HG03460 (cell line): ENCODE results near the gene TNP1.

Source experiments
- ATAC-seq: cut with Tn5 transposase; IDR thresholded peaks from one replicate; pipeline ENCODE4 v1.9.1; 2021; ENCODE audit not compliant: unreplicated experiment

Gene TNP1

DNA sequence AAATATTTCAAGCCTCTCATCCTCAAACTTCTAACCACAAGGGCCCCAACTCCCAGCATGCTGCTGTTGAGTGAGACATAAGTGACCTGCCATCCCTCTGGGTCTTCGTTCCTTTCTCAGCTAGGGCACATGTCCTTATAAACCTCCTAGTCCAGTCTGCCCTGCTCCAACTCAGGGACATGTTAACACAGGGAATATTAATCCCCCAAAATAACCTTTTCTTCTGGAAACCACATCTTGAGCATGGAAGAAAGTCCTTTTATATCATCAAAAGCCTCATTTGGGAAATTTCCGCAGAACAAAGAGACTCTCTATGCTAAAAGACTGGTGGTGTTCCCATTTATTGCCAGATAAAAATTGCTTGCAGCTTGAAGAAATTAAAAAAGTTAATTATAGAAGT is 14.4 kb downstream of the TNP1 start:
- no peak for ATAC-seq

DNA sequence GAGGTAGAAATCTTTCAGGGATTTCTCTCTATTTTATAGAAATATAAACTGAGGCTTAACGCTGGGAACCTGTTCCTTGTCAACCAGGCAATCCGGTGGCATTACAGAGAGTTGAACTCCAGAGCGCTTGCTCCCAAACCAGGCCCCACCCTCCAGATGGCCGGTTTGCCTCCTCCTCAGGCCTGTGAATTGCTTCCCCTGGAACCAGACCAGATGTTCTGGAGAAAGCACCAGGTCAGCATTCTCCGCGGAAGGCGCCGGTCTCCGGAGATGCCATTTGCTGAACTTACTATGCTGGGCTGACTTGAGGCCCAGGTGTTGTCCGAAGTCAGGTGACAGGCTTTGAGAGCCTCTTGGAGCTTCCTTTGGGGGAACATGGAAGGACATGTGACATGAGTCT is 17.2 kb downstream of the TNP1 start:
- no peak for ATAC-seq

GRCh38 chr2:216839688-216840087 is 20.2 kb downstream of the TNP1 start:
- no peak for ATAC-seq

DNA sequence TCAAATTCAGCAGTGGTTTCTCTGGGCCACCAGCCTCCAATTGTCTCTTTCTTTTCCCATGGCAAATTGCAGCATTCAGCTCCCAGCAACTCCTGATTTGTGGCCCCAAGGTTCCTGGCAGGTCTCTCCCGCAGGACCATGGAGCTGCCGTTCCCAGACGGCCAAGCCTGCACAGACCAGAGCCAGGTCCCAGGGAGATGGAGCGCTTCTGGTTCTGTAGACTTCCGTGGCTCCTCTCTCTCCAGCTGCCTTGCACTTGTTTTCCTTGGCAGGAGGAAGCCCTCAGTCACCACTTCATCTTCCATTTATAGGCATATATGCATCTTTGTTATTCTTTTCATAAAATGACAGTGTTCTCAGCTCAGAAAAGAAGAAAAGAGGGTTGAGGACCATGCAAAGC is 21.7 kb downstream of the TNP1 start:
- no peak for ATAC-seq

DNA sequence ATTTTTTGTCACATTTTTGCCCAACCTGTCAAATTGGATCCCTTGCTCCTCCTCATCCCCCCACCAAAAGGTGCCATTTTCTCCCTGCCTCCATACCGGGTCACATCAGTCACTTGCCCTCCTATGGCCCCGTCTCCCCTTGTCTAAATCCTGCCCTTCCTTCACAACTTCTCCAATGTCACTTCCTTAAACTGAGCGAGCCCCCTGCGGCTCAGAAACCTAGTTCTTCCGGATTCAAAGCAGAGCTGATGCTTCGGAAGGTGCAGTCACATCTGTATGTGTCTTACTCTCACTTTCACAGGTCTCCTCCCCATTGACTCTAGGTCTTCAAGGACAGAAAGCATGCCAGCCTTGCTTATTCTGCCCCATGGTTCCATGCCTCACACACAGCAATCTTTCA is 22.1 kb downstream of the TNP1 start:
- ATAC-seq = no peak

DNA sequence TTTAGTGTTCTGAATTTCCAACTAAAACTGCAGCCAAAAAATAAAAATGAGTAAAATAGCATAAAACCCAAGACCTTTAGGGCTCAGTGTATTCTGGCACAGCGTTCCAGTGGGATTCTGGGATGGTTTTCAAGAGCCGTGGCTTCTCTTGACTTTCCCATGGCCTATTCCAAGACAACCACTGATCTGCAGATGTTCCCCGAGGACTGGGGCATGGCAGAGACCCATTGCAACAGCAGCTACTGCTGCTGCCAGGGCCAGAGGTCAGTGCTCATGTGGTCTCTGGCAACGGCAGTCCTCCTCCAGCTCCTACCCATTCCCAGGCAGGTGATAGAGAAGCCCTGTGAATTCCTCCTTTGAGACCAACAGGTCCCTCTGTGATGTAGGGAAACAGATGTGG is 26.8 kb downstream of the TNP1 start:
- no peak for ATAC-seq

- no peak for ATAC-seq
These were observed 29.5 kb downstream of the TNP1 start for GRCh38 chr2:216830346-216830745.

DNA sequence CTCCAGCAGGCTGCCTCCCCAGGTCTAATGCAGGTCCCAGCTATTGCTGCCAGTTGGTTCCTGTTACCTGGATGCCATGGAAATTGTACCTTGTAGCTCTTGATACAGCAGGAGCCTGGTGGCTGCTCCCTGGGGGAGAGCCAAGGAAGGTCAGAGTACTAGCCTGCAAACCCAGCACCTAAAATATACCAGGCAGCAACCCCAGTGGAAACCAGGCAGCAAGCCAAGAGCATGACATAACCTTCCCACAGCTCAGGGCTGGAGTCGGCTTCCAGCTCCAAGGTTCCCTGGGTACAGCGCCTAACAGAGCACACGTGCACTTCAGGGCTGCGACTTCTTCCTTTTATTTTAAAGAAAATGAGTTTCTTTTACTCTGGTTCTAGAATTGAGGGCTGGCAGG is 30.3 kb downstream of the TNP1 start:
- ATAC-seq = no peak

GRCh38 chr2:216827073-216827720 is 32.7 kb downstream of the TNP1 start:
- ATAC-seq = no peak

DNA sequence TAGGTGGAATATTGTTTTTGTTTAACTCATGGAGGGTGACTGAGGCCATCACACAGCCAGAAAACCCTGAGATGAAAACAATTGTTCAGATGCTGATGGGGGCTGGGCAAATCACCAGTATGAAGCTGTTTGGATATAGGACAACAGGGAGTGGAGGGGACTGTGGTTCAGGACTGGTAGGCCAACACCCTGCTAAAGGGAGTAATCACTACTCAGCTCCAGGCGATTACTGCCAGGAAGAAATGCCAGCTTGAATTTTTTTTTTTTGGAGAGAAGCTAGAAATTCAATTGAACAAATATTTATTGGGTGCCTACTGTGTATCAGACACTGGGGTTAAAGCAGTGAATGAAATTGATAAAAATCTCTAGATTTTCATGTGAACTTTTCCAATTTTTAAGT is 37.4 kb downstream of the TNP1 start:
- ATAC-seq = no peak

GRCh38 chr2:216820709-216821108 is 39.2 kb downstream of the TNP1 start:
- no peak for ATAC-seq

DNA sequence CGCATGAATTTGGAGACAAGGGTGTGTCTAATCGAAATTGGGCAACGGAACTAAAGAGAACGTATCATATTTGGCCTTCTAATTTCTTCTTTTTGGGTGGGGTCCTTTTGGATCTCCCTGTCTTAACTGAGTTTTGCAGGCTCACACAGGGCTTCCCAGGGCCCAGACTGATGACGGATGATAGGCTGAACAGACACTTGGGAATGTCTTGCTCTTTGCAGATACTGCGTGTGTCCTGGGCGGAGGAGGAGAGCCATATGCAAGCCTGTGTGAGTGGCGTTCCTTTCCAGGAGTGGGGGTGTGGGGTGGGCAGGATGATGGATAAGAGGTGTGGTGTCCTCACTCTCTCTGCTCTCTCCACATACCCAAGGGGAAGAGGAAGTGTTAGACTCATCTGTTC is 40.1 kb downstream of the TNP1 start:
- ATAC-seq = no peak

GRCh38 chr2:216819055-216819454 is 40.8 kb downstream of the TNP1 start:
- no peak for ATAC-seq

DNA sequence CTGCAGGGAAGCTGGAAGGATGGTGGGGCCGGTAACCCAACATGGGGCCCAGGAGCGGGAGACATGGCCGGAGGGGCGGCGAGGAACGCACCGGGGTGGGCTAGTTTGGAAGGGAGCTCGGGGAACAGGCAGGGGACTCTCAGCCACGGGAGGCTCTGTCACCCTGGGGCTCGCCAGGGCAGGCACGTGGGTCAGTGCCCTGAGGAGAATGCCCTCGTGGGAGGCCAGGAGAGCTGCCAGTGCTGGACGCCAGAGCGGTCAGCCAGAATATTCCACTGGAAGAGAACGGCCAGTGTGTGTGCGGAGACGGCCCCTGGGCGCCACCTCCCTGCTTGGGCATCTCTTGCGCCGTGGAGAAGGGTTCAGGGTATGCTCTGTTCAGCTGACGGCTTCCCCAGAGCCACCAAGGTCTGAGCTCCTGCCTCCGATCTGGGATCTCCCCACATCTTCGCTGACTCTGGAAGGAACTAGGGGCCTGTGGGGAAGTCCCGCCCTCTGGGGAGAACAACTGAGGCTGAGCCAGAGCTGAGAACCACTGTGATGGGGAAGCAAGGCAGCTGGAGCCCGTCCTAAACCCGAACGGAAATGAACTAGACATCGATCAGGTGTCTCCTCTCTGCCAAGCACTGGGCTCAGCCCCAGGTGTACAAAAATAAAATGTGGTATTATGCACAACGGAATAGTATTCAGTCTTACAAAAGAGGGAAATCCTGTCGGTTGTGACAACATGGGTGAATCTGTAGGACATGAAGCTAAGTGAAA is 49.3 kb downstream of the TNP1 start:
- ATAC-seq = no peak
